ENCODE data around the gene MTRF1L.
"Not testable (repeated sequence)": the region's sequence is repeated elsewhere in the genome, so short reads cannot be mapped to it uniquely, and the experiment has no call there.

MTRF1L gene

GRCh38 chr6:153001767-153002612 lies 519 bp downstream of the MTRF1L start:
- no peak for DNase-seq (ENCODE audit: low read depth)

GRCh38 chr6:153000790-153001189 lies 1.7 kb downstream of the MTRF1L start:
- not testable (repeated sequence) for DNase-seq (ENCODE audit: low read depth)

- no peak for DNase-seq (ENCODE audit: low read depth)
These were observed 2.3 kb downstream of the MTRF1L start for GRCh38 chr6:153000243-153000642.

- not testable (repeated sequence) for DNase-seq (ENCODE audit: low read depth)
These were observed 3.0 kb downstream of the MTRF1L start for GRCh38 chr6:152999538-152999937.

- no peak for DNase-seq (ENCODE audit: low read depth)
These were observed 8.7 kb downstream of the MTRF1L start for GRCh38 chr6:152993847-152994246.

- DNase-seq (ENCODE audit: low read depth) = no peak
These were observed 9.1 kb downstream of the MTRF1L start for GRCh38 chr6:152993431-152993830.

GRCh38 chr6:152986978-152987377 lies 15.5 kb downstream of the MTRF1L start:
- no peak for DNase-seq (ENCODE audit: low read depth)

- not testable (repeated sequence) for DNase-seq (ENCODE audit: low read depth)
These were observed 17.2 kb downstream of the MTRF1L start for GRCh38 chr6:152985300-152985699.

GRCh38 chr6:152984513-152984872 lies 18.0 kb downstream of the MTRF1L start:
- DNase-seq (ENCODE audit: low read depth) = no peak

- peak; percentile 67 for DNase-seq (ENCODE audit: low read depth)
These were observed 18.6 kb downstream of the MTRF1L start for GRCh38 chr6:152983637-152984512.

- DNase-seq (ENCODE audit: low read depth) = peak; percentile 96
These were observed 19.4 kb downstream of the MTRF1L start, which contains the start of gene FBXO5 for GRCh38 chr6:152982904-152983636. Gene FBXO5, minus strand, starts transcription at chr6:152983041. Its CDS starts 82 bp downstream, at chr6:152982959.

- DNase-seq (ENCODE audit: low read depth) = no peak
These were observed 20.3 kb downstream of the MTRF1L start for GRCh38 chr6:152981989-152982903.

GRCh38 chr6:152981219-152981618 lies 21.3 kb downstream of the MTRF1L start:
- no peak for DNase-seq (ENCODE audit: low read depth)

GRCh38 chr6:152980656-152981055 lies 21.9 kb downstream of the MTRF1L start:
- DNase-seq (ENCODE audit: low read depth) = no peak

- DNase-seq (ENCODE audit: low read depth) = no peak
These were observed 23.4 kb downstream of the MTRF1L start for GRCh38 chr6:152979116-152979515.

- DNase-seq (ENCODE audit: low read depth) = no peak
These were observed 24.5 kb downstream of the MTRF1L start for GRCh38 chr6:152978058-152978457.

- no peak for DNase-seq (ENCODE audit: low read depth)
These were observed 25.0 kb downstream of the MTRF1L start for GRCh38 chr6:152977556-152977955.

GRCh38 chr6:152976749-152977148 lies 25.8 kb downstream of the MTRF1L start:
- peak; percentile 38 for DNase-seq (ENCODE audit: low read depth)

GRCh38 chr6:152975204-152975915 lies 27.1 kb downstream of the MTRF1L start:
- no peak for DNase-seq (ENCODE audit: low read depth)

GRCh38 chr6:152973916-152974315 lies 28.6 kb downstream of the MTRF1L start:
- DNase-seq (ENCODE audit: low read depth) = peak; percentile 46
